H1 (cell line): ENCODE measurements around the gene MTCL3.

Experiments used
- ATF2 ChIP-seq: IDR thresholded peaks from 2 replicates; pipeline ENCODE4 v1.6.1; 2012; ENCODE audit warnings: low read length, inconsistent platforms
- BRCA1 ChIP-seq: IDR thresholded peaks from 2 replicates; pipeline ENCODE4 v1.6.1; 2012; ENCODE audit warnings: low read depth, low read length, improper control_type of control experiment
- CEBPB ChIP-seq: IDR thresholded peaks from 2 replicates; pipeline ENCODE4 v1.6.1; 2012; ENCODE audit warnings: low read depth, low read length
- CHD1 ChIP-seq: IDR thresholded peaks from 2 replicates; pipeline ENCODE4 v1.6.1; 2012; ENCODE audit warnings: low read depth, low read length, improper control_type of control experiment
- CTCF ChIP-seq, 3 experiments: IDR thresholded peaks; 1 replicate in 2 of 3; 2 replicates in 1 of 3; pipeline versions ENCODE4 v1.5.1 to v1.6.1; 2011; ENCODE audit warnings: low read length in 3 of 3, mild to moderate bottlenecking in 3 of 3, inconsistent platforms in 2 of 3, low read depth in 1 of 3, moderate library complexity in 1 of 3; ENCODE audit not compliant: insufficient read depth in 1 of 3; ENCODE audit errors: control extremely low read depth in 1 of 3
- EGR1 ChIP-seq: IDR thresholded peaks from 2 replicates; pipeline ENCODE4 v1.6.1; 2011; ENCODE audit warnings: low read depth, low read length, borderline replicate concordance
- FOSL1 ChIP-seq: IDR thresholded peaks from 2 replicates; pipeline ENCODE4 v1.6.1; 2011; ENCODE audit warnings: mild to moderate bottlenecking, low read depth, low read length, moderate library complexity; ENCODE audit not compliant: insufficient read depth
- HDAC2 ChIP-seq, 2 experiments: fragments of 300-600 bp in 1 of 2; sonication (generic) in 1 of 2; IDR thresholded peaks; 2 replicates each; pipeline ENCODE4 v1.6.1; 2011 to 2012; ENCODE audit warnings: low read depth in 2 of 2, low read length in 2 of 2, mild to moderate bottlenecking in 2 of 2, moderate library complexity in 2 of 2, borderline replicate concordance in 1 of 2, inconsistent platforms in 1 of 2
- JUN ChIP-seq: IDR thresholded peaks from 2 replicates; pipeline ENCODE4 v1.6.1; 2011; ENCODE audit warnings: low read depth, mild to moderate bottlenecking, improper control_type of control experiment, low read length
- NANOG ChIP-seq: IDR thresholded peaks from 2 replicates; pipeline ENCODE4 v1.6.1; 2011; ENCODE audit warnings: low read length, low read depth, mild to moderate bottlenecking, inconsistent platforms; ENCODE audit not compliant: insufficient read depth, poor library complexity, severe bottlenecking
- POLR2A ChIP-seq, 2 experiments: IDR thresholded peaks; 1 replicate in 1 of 2; 2 replicates in 1 of 2; pipeline ENCODE4 v1.6.1; 2011; ENCODE audit warnings: low read depth in 2 of 2, low read length in 2 of 2, mild to moderate bottlenecking in 2 of 2; ENCODE audit errors: control extremely low read depth in 1 of 2
- SIN3A ChIP-seq, 2 experiments: IDR thresholded peaks in 1 of 2; conservative IDR thresholded peaks in 1 of 2; 2 replicates each; pipeline ENCODE4 v1.6.1; 2011 to 2012; ENCODE audit warnings: low read length in 2 of 2, improper control_type of control experiment in 1 of 2, low read depth in 1 of 2, mild to moderate bottlenecking in 1 of 2
- SP1 ChIP-seq: IDR thresholded peaks from 2 replicates; pipeline ENCODE4 v1.6.1; 2011; ENCODE audit warnings: low read depth, low read length
- TAF1 ChIP-seq: IDR thresholded peaks from 2 replicates; pipeline ENCODE4 v1.6.1; 2011; ENCODE audit warnings: mild to moderate bottlenecking, low read depth, low read length
- TBP ChIP-seq: IDR thresholded peaks from 2 replicates; pipeline ENCODE4 v1.6.1; 2011; ENCODE audit warnings: low read depth, low read length, improper control_type of control experiment

MTCL3 gene

GRCh38 chr6:127515794-127516661 is 3.1 kb downstream of the MTCL3 start (continued):
- peak; percentile 35; the same call in 1 of the 2 replicates for TF ChIP-seq TBP
- TF ChIP-seq NANOG: peak; percentile 1
- no peak for TF ChIP-seq CHD1
- no peak for TF ChIP-seq BRCA1
- TF ChIP-seq FOSL1: no peak
- peak in 1 of 2 experiments; percentile 57; a peak in 1 of 4 replicates for TF ChIP-seq HDAC2 (IDR thresholded peaks at IDR 0.05; ENCODE audit: borderline replicate concordance in 1 of 2, low read depth in 2 of 2, low read length in 2 of 2)
- no peak for TF ChIP-seq EGR1
- TF ChIP-seq CTCF (IDR thresholded peaks at IDR 0.05; ENCODE audit: control extremely low read depth in 1 of 3, insufficient read depth in 1 of 3, low read depth in 1 of 3, low read length in 3 of 3): peak in 2 of 3 experiments; percentile 61 to 64; a peak in 3 of 4 replicates
- TF ChIP-seq POLR2A (IDR thresholded peaks at IDR 0.05; ENCODE audit: control extremely low read depth in 1 of 2, low read depth in 2 of 2, low read length in 2 of 2): peak; percentile 13 to 43; a peak in 1 of 3 replicates
- peak; percentile 60 to 87; a peak in 1 of 4 replicates for TF ChIP-seq SIN3A (conservative IDR thresholded peaks at IDR 0.05 in 1 of 2, IDR thresholded peaks at IDR 0.05 in 1 of 2; ENCODE audit: low read depth in 1 of 2, low read length in 2 of 2)
- no peak for TF ChIP-seq SP1
- no peak for TF ChIP-seq CEBPB
- no peak for TF ChIP-seq JUN
- no peak for TF ChIP-seq ATF2
- peak; percentile 54; the same call in 1 of the 2 replicates for TF ChIP-seq TAF1
